Kidney (tissue), 14 donors: ENCODE data around the gene EXOSC6. TPM values are rescaled to one million over a fixed set of nuclear protein-coding genes. Genes with fewer than 3 reads are reported as not detected.
A peak's percentile ranks its signal among the peaks of the same experiment; 100 is the strongest.

Experiments used
- DNase-seq, 5 donors: peaks; one replicate each; pipeline ENCODE4 v3.0.0-alpha.2; 2013 to 2020
- FAIRE-seq: peaks from 2 replicates; lab custom pipeline; 2012; peaks lifted over from hg19 to GRCh38; lab: Jason Lieb, UNC
- H3K27ac ChIP-seq, 2 donors: one replicate each; pipeline ENCODE4 v1.7.0; 2013; ENCODE audit warnings: low read depth in 2 of 2, low read length in 2 of 2, inconsistent platforms in 1 of 2
- H3K27me3 ChIP-seq: one replicate; pipeline ENCODE4 v1.7.1; 2013; ENCODE audit warnings: low read length, inconsistent platforms; ENCODE audit not compliant: control insufficient read depth, insufficient read depth
- H3K36me3 ChIP-seq, 3 donors: one replicate each; pipeline versions ENCODE4 v1.7.0 to v1.7.1; 2013; ENCODE audit warnings: low read length in 3 of 3, control low read depth in 1 of 3, inconsistent platforms in 1 of 3; ENCODE audit not compliant: insufficient read depth in 3 of 3, control insufficient read depth in 2 of 3
- H3K4me1 ChIP-seq, 3 donors: one replicate each; pipeline versions ENCODE4 v1.7.0 to v1.7.1; 2013; ENCODE audit warnings: low read length in 3 of 3, inconsistent platforms in 1 of 3, low read depth in 1 of 3; ENCODE audit not compliant: control insufficient read depth in 2 of 3, insufficient read depth in 2 of 3
- H3K4me3 ChIP-seq, 3 donors: one replicate each; pipeline versions ENCODE4 v1.7.0 to v1.8.1; 2013; ENCODE audit warnings: low read length in 3 of 3, control low read depth in 1 of 3, inconsistent platforms in 1 of 3
- H3K9ac ChIP-seq, 3 donors: one replicate each; pipeline versions ENCODE4 v1.7.0 to v1.7.1; 2013; ENCODE audit warnings: low read length in 3 of 3, control low read depth in 1 of 3, inconsistent platforms in 1 of 3
- H3K9me3 ChIP-seq, 3 donors: one replicate each; pipeline versions ENCODE4 v1.7.0 to v1.7.1; 2013; ENCODE audit warnings: low read length in 3 of 3, control low read depth in 1 of 3, inconsistent platforms in 1 of 3; ENCODE audit not compliant: control insufficient read depth in 2 of 3, insufficient read depth in 1 of 3
- intact Hi-C: fragments of 100-400 bp; cut with DNase I; formaldehyde crosslinking; loops from one replicate; pipeline ENCODE4 v1.11.1; 2022
- polyA plus RNA-seq: library from polyadenylated mRNA; stranded (reverse); fragments of 350-450 nt; fragmentation: Illumina TruSeq; extraction: RNeasy Lipid Tissue Mini Kit (QIAGEN cat#74804); gene quantifications from one replicate; pipeline ENCODE4 v1.2.3, GENCODE V29; 2014; ENCODE audit warnings: low read depth, low replicate concordance; ENCODE audit not compliant: insufficient read depth
- total RNA-seq: library from RNA; stranded (reverse); fragmentation: NEBNext Ultra II Directional; extraction: Animal tissue kit (Norgen Biotek cat#: 25700); gene quantifications from one replicate; pipeline ENCODE4 v1.2.1, GENCODE V29; 2021
- TF ChIP-seq, protein P1 (sequence below): IDR thresholded peaks from 3 replicates; pipeline ENCODE4 v1.5.1; 2012; ENCODE audit warnings: mild to moderate bottlenecking, moderate library complexity, borderline replicate concordance; ENCODE audit not compliant: insufficient read depth; ENCODE audit errors: extremely low read depth
- donor health status: control.
- donor health status: control.
- donor health status: control.
- donor health status: control.
- donor health status: control.
- donor health status: DM: yes; HTN: yes; CAD: no.
- donor health status: Normal renal cell carcinoma (clear cell type).

The EXOSC6 gene
- total and polyA plus RNA-seq, 2 donors from 2014 or later = 13.1 to 22.6 TPM

GRCh38 chr16:70254180-70254964 lies 2.6 kb upstream of the EXOSC6 start:
- H3K9ac ChIP-seq = no peak overlapping the region
- no peak overlapping the region for H3K4me3 ChIP-seq
- H3K4me1 ChIP-seq = peaks cover 0 to 4% (median 0%) of the 10 kb centered on the region in 3 donors
- no peak overlapping the region for H3K27ac ChIP-seq
- DNase-seq = no peak
- no peaks in the 10 kb centered on the region for H3K9me3 ChIP-seq
- TF ChIP-seq, protein P1, sequence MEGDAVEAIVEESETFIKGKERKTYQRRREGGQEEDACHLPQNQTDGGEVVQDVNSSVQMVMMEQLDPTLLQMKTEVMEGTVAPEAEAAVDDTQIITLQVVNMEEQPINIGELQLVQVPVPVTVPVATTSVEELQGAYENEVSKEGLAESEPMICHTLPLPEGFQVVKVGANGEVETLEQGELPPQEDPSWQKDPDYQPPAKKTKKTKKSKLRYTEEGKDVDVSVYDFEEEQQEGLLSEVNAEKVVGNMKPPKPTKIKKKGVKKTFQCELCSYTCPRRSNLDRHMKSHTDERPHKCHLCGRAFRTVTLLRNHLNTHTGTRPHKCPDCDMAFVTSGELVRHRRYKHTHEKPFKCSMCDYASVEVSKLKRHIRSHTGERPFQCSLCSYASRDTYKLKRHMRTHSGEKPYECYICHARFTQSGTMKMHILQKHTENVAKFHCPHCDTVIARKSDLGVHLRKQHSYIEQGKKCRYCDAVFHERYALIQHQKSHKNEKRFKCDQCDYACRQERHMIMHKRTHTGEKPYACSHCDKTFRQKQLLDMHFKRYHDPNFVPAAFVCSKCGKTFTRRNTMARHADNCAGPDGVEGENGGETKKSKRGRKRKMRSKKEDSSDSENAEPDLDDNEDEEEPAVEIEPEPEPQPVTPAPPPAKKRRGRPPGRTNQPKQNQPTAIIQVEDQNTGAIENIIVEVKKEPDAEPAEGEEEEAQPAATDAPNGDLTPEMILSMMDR = no peak
- H3K27me3 ChIP-seq = no peaks in the 10 kb centered on the region
- H3K36me3 ChIP-seq = peaks cover 2 to 61% (median 44%) of the 10 kb centered on the region in 3 donors
- no peak for FAIRE-seq
- intact Hi-C loops = no loop called here

- Histone ChIP-seq H3K9me3 (no peaks in the 10 kb centered on the region), H3K4me3 (no peak overlapping the region), H3K4me1 (peaks cover 0 to 4% (median 0%) of the 10 kb centered on the region in 3 donors), H3K27me3 (no peaks in the 10 kb centered on the region), H3K9ac (no peak overlapping the region), H3K27ac (no peak overlapping the region), H3K36me3 (peaks cover 2 to 54% (median 37%) of the 10 kb centered on the region in 3 donors)
- intact Hi-C loops = no loop called here
- FAIRE-seq (no peak), DNase-seq (peak in 3 of 5 donors; percentile 30 to 44 (median 41))
- TF ChIP-seq, protein P1 = peak; percentile 17
Measured at GRCh38 chr16:70253291-70254106, 1.8 kb upstream of the EXOSC6 start.

GRCh38 chr16:70252355-70252988 lies 732 bp upstream of the EXOSC6 start:
- DNase-seq = peak in 1 of 5 donors; percentile 54

More at GRCh38 chr16:70252355-70252988, 732 bp upstream of the EXOSC6 start:
- TF ChIP-seq, protein P1 = peak; percentile 14
- no peak overlapping the region for H3K27ac ChIP-seq
- intact Hi-C loops = no loop called here
- H3K36me3 ChIP-seq = peaks cover 0 to 44% (median 29%) of the 10 kb centered on the region in 3 donors
- FAIRE-seq = no peak
- no peak overlapping the region for H3K9ac ChIP-seq
- no peaks in the 10 kb centered on the region for H3K27me3 ChIP-seq
- peaks cover 0 to 4% (median 0%) of the 10 kb centered on the region in 3 donors for H3K4me1 ChIP-seq
- H3K4me3 ChIP-seq = no peak overlapping the region
- no peaks in the 10 kb centered on the region for H3K9me3 ChIP-seq
